Measurements from ENCODE around the gene TBXA2R. TPM values are rescaled to one million over a fixed set of nuclear protein-coding genes. Genes with fewer than 3 reads are reported as not detected.
A peak's percentile ranks its signal among the peaks of the same experiment; 100 is the strongest.

Gene TBXA2R
- total RNA-seq, 1 experiment from 2014 or later: not detected

DNA sequence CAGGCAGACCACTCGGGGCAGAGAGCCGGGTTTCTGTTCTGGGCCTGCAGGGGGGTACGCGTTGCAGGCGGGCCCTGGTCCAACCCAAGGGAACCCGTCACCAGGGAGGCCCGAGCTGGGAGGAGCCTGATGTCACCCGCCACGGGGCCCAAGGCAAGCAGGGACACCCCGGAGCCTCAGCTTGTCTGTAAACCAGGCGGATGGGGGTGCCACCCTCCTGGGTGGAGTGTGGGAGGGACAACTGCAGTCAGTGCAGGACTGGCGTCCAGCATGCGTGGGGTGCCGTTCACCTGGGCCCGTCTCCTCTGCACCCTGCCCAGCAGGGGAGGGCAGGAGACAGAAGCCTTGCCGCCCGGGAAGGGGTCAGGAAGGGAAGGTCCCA is 12.9 kb upstream of the TBXA2R start:
- no peak for DNase-seq (ENCODE audit: low read depth)

DNA sequence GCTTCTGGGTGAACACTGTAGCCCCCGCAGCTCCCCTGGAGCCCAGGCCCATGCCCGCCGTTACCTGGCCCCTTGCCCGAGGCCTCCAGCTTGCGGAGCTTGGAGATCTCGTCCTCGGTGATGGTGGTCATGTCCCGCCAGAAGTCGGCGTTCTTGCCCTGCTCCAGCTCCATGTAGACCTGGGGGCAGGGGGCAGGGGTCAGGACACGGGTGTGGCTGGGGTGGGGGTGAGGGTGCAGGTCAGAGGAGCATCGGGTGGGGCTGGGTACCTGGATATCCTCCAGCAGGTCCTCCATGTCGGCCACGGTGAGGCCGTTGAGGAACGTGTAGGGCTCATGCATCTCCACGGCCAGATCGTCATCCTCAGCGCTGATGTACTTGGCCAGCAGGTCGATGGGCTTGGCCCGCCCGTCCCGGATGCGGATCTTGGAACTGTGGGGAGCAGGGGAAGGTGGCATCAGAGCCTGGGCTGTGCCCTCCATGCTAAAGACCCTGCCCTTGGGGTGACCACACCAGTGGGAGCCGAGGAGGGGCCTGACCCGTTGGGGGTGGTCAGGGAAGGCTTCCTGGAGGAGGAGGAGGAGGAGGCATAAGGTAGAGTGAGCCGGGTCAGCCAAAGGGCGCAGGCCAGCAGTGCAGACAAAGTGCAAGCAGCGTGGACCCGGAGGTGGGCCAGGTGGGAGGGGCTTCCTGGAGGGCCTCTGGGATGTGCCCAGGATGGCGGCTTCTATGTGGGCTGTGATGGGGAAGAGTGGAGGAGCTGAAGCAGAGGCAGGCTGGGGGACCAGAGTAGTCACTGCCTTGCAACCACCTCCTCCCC is 12.3 kb upstream of the TBXA2R start:
- DNase-seq (ENCODE audit: low read depth): no peak

DNA sequence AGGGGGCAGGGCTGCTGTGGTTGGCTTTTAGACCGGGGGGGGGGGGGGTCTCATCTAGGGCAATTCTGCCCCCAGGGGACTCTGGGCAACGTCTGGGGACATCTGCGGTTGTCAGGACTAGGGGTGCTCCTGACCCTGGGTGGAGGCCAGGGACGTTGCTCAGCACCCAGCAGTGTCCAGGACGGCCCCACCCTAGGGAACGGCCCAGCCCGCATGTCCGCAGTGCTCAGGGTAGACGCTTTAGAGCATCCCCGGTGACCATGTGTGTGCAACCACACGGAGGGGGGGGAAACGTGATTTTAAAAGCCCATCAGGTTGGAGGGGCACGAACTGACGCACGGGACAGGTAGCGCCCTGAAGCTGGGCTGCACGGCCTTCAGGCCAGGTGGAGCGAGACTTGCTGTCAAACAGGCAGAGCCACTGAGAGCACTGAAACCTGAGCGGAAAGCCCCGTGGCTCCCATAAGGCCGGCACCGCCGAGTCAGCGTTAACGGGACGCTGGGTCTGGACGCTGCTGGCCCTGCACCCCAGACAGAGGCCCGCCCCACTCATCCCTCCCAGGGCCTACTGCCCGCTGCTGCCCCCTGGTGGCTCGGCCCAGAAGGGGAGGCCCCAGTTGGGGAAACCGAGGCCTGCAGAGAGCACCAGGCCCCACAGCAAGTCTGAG is 11.6 kb upstream of the TBXA2R start:
- DNase-seq (ENCODE audit: low read depth): peak; percentile 65

DNA sequence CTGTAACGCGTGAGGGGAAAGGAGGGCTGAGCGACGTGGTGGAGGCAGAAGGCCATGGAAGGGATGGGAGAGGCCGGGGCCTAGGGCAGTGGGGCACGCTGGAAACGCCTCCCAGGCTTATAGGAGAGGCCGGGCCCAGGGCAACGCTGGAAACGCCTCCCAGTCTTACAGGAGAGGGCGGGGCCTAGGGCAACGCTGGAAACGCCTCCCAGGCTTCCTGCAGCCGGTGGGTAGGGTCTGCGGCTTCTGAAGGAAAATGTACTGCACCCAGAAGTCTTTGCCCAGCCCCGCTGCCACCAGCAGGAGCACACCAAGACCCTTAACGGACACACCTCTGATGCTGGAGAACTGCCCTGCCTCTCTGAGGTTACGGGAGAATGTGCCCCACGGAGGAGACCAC is 10.8 kb upstream of the TBXA2R start:
- DNase-seq (ENCODE audit: low read depth): no peak

DNA sequence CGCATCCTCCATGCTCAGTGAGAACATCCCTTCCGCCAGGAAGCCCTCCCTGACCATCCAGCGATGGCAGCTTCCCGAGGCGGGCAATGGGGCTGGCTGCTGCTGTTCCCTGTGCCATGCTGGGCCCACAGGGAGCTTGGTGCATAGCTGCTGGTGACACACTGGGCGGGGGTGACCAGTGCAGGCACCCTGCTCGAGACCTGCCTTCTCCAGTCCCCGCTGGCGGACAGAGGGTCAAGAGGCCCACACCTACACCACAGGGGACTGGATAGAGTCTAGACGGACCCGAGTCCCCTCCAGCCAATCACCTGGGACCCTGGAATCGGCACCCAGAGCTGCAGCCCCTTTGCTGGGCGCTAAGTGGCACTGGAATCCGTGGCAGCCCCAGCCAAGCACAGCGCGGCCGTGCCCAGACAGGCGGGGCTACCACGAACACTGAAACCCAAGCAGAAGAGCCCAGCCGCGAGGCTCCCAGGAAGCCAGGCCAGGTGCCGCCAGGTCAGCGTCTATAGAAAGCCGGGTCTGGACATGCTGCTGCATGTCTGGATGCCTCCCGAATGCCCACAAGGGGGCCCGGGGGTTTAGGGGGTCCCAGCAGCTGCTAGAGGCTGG is 9.0 kb upstream of the TBXA2R start:
- no peak for DNase-seq (ENCODE audit: low read depth)

- DNase-seq (ENCODE audit: low read depth): no peak
Measured at GRCh38 chr19:3614858-3615505, 8.3 kb upstream of the TBXA2R start.

GRCh38 chr19:3613818-3614661 is 7.4 kb upstream of the TBXA2R start:
- no peak for DNase-seq (ENCODE audit: low read depth)

DNA sequence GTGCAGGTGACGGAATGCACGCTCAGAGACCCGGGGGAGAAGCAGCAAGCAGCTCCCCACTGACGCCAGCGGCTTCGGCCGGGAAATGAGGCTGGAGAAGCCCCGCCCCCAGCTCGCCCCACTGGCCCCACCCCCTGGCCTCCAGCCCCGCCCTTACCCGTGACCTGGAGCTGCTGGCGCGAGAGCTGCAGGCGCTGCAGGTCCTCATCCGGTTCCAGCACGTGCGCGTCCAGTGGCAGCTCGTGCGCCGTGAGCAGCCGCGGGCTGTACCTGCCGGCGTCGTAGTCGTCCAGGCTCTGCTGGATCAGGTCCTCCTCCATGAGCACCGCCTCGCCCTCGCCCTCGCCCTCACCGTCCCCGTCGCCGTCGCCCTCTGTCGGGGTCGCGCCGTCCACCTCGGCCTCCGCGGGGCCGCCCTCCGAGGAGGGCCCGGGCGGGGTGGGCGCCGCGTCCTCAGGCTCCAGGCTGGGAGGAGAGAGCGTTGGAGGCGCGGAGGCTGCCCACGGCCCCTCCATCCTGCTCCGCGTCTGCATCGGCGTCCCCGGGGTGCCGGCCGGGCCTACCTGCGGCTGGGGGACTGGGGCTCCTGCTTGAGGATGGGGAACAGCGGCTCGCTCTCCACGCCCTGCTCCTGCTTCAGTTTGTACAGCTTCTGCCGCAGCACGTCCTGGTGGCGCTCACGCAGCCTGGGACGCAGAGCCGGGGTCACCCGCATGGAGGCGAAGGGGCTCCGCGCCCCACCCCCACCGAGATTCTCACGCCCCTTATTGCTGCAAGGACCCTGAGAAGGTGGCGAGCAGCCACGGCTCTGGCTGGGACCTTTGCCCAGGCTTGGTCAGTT is 6.4 kb upstream of the TBXA2R start:
- no peak for DNase-seq (ENCODE audit: low read depth)

GRCh38 chr19:3612330-3612729 is 5.7 kb upstream of the TBXA2R start:
- DNase-seq (ENCODE audit: low read depth): no peak

GRCh38 chr19:3611841-3612240 is 5.2 kb upstream of the TBXA2R start:
- DNase-seq (ENCODE audit: low read depth): no peak

- no peak for DNase-seq (ENCODE audit: low read depth)
Measured at GRCh38 chr19:3610745-3611717, 4.4 kb upstream of the TBXA2R start.

GRCh38 chr19:3609779-3610719 is 3.4 kb upstream of the TBXA2R start:
- no peak for DNase-seq (ENCODE audit: low read depth)

DNA sequence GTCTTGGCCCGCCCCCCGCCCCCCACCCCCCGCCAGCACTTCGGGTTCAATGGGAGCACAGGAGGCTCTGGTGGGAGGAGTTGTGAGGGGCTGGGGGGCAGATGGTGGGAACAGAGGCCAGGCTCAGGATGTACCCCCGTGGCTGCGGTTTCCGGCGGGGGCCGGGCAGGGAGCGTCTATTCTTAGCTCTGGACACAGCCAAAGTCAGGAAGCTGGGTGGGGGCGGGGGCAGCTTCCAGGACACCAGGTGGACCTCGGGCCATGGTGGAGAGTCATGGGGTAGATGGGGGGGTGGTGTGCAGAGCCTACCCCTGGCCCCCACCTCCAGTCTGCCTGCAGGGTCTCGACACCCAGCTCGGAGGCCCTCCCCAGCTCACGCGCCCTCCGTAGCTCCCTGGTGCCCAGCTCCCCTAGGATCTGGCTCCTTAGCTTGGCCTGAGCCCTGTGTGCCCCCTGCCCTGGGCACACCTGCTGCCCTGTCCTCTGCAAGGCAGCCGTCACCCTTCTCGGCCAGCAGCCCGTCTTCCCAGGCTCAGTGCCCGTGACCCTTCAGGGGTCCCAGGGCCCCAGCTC is 2.2 kb upstream of the TBXA2R start:
- no peak for DNase-seq (ENCODE audit: low read depth)

GRCh38 chr19:3608079-3608641 is 1.5 kb upstream of the TBXA2R start:
- no peak for DNase-seq (ENCODE audit: low read depth)

DNA sequence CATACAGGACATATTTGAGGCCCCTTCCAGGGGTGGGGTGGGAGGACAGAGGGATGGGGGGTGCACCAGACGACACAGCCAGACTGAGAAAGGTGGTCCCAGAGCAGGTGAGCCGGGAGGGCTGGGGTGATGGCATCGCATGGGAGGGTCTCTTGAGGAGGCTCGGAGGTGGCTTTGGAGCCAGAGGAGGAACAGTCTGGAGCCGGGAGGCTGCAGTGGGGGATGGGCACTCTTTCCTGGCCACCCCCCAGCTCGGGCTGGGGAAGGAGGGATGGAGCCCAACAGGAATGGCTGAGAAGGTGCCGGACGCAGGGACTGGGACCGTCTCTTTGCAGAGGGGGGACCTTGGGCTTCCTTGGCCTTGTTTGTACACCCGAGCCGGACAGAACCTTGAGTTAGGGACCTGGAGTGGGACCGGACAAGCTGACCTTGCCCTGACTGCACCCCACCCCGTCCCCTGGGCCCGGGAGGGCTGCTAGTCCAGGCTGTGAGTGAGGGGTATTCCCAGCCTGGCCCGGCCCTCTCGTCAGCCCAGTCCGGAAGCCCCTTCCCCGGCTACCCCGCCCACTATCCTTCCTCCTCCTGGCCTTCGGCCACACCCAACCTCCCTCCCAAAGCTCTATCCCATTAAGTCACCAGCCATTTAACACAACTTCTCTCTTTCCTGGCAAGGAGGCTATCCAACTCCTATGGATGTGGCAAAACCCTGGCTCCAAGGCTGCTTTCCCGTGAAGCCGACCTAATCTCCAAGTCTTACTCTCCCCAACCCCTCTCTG is 816 bp upstream of the TBXA2R start:
- peak; percentile 70 for DNase-seq (ENCODE audit: low read depth)

DNA sequence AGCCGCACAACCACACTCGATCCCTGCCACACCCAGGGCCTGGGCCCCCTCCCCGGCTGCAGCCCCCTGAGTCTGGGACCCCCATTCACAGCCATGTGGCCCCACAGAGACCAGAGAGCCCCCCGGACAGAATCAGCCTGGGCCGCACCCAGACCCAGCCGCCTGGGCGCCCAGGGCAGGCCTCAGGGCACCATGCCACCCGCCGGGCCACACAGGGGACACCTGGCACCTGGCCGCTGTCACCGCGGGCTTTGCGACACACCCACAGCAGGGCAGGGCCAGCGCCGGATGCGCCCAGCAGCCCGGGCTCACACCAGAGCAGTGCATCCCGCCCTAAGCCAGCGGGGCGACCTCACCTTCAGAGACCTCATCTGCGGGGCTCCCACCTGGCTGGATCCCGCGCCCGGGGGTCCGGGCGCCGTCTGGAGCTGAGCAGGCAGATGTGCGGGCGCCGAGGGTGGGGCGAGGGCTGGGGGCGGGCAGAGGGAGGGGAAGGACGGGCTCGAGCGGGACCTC is 443 bp downstream of the TBXA2R start:
- peak; percentile 41 for DNase-seq (ENCODE audit: low read depth)

DNA sequence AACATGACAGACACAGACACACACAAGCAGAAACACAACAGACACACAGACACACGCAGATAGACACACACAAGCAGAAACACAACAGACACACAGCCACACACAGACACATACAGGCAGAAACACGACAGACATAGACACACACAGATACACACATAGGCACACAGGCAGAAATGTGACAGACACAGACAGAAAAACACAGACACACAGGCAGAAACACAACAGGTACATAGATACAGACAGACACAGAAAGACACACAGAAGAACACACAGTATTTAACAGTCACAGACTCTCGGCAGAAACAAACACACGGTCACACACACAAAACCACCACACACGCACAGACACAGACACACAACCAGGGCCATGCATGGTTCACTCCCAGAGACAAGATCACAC is 905 bp downstream of the TBXA2R start:
- DNase-seq (ENCODE audit: low read depth): no peak
